22Rv1 (cell line): ENCODE results near the gene ADH5.
"Not testable (repeated sequence)": the region's sequence is repeated elsewhere in the genome, so short reads cannot be mapped to it uniquely, and the experiment has no call there.

Experiments
- H3K27ac ChIP-seq: fragments of 450-650 bp; 2 replicates; pipeline ENCODE4 v1.5.1; 2017
- ZFX ChIP-seq: fragments of 450-650 bp; IDR thresholded peaks from 2 replicates; pipeline ENCODE4 v1.6.1; 2017; ENCODE audit warnings: antibody characterized with exemption, borderline replicate concordance
- TF ChIP-seq, protein P1 (sequence below): fragments of 450-650 bp; IDR thresholded peaks from 2 replicates; pipeline ENCODE4 v1.5.1; 2017; ENCODE audit warnings: mild to moderate bottlenecking

The ADH5 gene

DNA sequence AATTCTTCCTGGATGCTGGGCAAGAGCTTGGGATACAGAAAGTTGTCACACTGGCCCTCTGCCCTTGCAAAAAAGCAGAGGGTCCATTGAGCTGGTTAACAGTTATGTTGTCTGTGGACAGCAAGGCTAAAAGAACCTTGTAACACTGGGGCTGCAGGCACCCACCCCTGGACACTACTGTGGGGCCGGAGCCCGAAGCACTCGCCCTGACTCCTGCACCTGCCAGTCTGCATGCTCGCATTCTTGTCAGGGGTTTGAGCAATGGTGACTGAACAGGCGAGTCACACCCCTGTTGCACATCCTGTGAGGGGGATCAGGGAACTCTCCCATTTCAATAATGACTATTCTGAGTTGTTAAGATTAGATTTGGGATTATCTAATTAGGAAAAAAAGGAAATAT lies 31.9 kb upstream of the ADH5 start:
- TF ChIP-seq, protein P1, sequence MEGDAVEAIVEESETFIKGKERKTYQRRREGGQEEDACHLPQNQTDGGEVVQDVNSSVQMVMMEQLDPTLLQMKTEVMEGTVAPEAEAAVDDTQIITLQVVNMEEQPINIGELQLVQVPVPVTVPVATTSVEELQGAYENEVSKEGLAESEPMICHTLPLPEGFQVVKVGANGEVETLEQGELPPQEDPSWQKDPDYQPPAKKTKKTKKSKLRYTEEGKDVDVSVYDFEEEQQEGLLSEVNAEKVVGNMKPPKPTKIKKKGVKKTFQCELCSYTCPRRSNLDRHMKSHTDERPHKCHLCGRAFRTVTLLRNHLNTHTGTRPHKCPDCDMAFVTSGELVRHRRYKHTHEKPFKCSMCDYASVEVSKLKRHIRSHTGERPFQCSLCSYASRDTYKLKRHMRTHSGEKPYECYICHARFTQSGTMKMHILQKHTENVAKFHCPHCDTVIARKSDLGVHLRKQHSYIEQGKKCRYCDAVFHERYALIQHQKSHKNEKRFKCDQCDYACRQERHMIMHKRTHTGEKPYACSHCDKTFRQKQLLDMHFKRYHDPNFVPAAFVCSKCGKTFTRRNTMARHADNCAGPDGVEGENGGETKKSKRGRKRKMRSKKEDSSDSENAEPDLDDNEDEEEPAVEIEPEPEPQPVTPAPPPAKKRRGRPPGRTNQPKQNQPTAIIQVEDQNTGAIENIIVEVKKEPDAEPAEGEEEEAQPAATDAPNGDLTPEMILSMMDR = no peak
- TF ChIP-seq ZFX = no peak
- no peak overlapping the region for H3K27ac ChIP-seq

DNA sequence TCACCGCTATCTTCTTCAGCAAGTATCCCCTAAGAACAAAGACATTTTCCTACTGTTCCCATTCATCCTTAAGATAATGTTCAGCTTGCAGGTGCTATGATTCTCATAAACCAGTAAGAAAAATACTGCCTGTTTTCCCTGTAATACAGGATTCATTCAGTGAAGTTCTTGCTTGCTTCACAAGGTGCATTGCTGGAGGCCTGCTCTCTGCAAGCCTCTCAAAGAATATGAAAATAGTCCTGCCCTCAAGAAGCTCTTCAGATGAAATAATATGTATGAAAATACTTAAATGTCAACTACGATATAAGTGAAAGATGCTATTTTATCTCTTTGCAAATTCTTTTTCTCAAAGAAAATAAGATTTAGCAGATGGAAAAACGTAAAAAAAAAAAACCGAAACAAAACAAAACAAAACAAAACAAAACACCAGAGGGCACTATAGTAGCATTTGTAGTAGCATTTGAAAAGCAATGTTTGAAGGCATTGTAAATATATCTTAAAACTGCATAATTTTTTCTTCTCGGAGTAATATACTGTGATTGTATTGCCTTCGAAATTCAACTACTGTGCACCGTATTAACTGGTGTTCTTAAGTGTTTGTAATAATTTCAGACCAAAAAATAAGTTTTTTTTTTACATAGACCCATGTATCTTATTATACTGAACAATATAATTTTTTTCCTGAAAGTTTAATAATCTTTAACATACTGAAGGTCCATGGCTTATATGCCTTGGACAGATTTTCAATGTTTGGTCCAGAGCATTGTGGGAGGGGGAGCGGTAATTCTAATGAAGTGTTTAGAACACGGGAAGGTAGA lies 29.5 kb upstream of the ADH5 start:
- H3K27ac ChIP-seq = no peak overlapping the region
- no peak for TF ChIP-seq ZFX
- TF ChIP-seq, protein P1 = peak; percentile 63

DNA sequence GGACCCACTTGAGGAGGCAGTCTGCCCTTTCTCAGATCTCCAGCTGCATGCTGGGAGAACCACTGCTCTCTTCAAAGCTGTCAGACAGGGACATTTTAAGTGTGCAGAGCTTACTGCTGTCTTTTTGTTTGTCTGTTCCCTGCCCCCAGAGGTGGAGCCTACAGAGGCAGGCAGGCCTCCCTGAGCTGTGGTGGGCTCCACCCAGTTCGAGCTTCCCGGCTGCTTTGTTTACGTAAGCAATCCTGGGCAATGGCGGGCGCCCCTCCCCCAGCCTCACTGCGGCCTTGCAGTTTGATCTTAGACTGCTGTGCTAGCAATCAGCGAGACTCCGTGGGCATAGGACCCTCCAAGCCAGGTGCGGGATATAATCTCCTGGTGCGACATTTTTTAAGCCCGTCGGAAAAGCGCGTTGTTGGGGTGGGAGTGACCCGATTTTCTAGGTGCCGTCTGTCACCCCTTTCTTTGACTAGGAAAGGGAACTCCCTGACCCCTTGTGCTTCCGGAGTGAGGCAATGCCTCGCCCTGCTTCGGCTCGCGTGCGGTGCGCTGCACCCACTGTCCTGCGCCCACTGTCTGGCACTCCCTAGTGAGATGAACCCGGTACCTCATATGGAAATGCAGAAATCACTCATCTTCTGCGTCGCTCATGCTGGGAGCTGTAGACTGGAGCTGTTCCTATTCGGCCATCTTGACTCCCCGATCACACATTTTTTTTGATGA lies 28.7 kb upstream of the ADH5 start:
- H3K27ac ChIP-seq = not testable (repeated sequence)

DNA sequence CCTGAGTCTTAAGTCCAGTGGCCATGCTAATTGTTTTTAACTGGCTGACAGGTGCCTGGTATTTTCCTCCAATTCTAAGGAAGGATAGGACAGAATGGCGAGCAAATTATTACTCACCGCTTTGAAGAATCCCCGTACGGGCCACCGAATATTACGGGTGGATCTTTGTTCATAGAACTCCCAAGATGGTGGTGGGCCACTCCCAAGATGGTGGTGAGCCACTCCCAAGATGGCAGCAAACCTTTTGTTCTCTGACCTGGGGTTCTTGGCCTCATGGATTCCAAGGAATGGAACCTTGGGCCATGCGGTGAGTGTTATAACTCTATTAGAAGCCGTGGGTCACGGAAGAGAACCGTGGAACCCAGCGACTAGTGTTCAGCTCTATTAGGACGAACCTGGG lies 20.7 kb upstream of the ADH5 start:
- H3K27ac ChIP-seq = not testable (repeated sequence)

DNA sequence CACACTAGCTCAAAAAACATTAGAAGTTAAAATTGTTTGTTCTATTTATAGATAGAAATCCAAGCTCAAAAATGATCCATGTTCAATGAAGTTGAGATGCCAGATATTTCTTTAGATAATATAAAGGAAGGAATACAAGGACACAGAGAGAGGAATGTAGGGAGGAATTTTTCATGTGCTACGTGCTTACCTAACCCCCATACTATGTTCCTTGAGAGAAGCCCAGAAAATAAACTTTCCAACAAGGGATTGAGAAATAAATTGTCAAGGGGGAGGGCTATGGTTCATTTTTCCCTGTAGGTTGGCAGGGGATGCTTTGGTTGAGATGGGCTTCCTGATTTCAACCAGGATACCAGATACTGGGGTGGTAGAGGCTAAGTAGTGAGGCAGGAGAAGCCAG lies 15.6 kb upstream of the ADH5 start:
- TF ChIP-seq, protein P1 = no peak
- TF ChIP-seq ZFX = no peak
- H3K27ac ChIP-seq = no peak overlapping the region

DNA sequence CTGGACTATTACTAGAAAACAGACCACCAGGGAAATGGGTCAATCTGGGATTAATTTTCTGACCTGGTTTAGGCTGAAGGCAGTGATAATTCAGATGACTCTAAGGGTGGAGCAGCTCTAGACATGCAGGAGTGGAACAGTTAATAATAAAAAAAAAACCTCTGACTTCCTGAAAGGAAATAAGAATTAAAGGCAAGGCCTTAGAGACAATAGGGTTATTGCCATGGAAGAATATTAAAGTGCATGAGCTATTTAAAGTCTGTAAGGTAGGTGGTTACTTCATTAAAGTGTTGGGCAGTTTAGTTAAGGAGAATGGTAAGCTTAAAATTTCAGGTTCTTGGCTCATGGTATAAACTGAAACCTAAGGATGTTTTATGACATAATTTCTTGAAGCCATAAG lies 14.6 kb upstream of the ADH5 start:
- H3K27ac ChIP-seq = no peak overlapping the region
- TF ChIP-seq, protein P1 = no peak
- TF ChIP-seq ZFX = no peak

DNA sequence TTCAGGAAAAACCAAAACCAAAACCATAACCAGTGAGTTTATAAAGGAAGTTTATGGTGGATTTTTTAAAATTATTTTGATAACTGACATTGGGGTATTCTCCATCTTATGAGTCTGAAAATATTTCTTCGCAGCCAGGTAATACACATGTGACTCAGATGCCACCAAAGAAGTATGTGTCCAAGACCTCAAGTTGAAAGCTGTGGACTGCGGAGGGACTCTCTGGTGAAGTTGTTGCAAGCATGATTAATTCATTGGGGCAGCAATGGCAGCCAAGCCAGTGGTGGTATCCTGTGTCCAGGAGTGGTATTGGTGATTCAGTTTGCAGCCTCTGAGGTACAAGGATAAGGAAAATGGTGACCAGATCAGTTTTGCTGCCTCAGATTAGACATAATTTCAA lies 14.0 kb upstream of the ADH5 start:
- no peak overlapping the region for H3K27ac ChIP-seq
- TF ChIP-seq ZFX = no peak
- TF ChIP-seq, protein P1 = no peak

DNA sequence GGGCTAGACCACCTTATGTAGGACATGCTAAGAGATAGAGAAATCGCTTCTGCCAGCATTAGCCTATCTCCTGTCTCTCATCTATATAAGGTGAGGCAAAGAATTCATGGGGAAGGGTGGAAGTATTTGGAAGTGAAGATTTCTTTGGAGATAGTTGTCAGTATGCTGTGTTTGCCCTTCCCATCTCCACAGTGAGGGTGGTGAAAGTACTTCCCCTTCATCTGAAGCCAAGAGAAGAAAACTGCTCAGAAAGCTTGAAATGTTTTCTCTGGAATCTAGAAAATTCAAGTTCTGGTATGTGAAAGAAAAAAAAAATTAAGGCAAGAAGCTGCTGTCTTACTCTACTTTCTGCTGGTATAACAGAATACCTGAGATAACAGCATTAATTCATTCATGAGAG lies 12.3 kb upstream of the ADH5 start:
- no peak for TF ChIP-seq ZFX
- TF ChIP-seq, protein P1 = no peak
- H3K27ac ChIP-seq = no peak overlapping the region

DNA sequence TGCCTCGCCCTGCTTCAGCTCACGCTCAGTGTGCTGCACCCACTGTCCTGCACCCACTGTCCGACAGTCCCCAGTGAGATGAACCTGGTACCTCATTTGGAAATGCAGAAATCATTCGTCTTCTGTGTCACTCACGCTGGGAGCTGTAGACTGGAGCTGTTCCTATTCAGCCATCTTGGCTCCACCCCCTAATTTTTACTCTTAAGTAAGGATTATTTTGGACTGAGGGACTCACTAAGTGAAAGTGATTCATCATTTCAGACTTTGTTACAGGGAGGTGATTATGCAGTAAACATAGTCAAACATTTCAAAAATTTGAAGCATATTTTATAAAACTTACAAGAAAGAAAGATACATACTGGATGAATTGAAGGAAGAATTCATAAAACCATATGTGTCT lies 11.2 kb upstream of the ADH5 start:
- H3K27ac ChIP-seq = not testable (repeated sequence)
